ENCODE measurements around the gene NMB.

GRCh38 chr15:84689858-84690257, 31.9 kb upstream of the NMB start:
- TF ChIP-seq CTCF (IDR thresholded peaks at IDR 0.05) (no peak), POLR2A (IDR thresholded peaks at IDR 0.05) (no peak)
